SKM-1 (cell line): Measurements from ENCODE around the gene PPIB.
"Not testable (repeated sequence)": the region's sequence is repeated elsewhere in the genome, so short reads cannot be mapped to it uniquely, and the experiment has no call there.

Experiments used
- DNase-seq: peaks from one replicate; lab custom pipeline; 2025; ENCODE audit not compliant: unreplicated experiment; lab: John Stamatoyannopoulos, UW

Gene PPIB

DNA sequence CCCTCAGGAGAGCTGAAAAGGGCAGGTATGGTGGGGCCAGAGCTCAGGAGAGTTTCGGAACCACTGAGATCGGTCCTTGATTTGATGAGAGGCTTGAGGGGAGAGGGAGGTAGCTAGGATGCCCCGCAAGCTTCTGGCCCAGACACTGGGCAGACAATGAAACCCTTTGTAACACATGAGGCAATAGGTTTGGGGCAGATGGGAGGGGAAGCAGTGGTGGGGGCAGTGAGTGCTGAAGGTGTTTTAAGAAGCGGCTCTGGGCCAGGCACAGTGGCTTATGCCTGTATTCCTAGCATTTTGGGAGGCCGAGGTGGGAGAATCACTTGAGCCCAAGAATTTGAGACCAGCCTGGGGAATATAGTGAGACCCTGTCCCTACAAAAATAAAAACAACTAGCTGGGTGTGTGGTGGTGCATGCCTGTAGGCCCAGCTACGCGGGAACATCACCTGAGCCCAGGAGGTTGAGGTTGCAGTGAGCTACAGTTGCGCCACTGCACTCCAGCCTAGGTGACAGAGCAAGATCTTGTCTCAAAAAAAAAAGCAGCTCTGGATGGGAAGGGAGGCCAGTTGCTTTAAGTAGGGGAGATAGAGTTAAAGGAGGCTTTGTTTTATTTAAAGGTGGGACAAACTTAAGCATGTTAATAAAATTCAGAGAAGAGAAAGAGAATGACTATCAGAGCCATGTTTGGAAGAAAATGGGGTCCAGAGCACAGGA, 20.9 kb downstream of the PPIB start:
- DNase-seq, result no peak

DNA sequence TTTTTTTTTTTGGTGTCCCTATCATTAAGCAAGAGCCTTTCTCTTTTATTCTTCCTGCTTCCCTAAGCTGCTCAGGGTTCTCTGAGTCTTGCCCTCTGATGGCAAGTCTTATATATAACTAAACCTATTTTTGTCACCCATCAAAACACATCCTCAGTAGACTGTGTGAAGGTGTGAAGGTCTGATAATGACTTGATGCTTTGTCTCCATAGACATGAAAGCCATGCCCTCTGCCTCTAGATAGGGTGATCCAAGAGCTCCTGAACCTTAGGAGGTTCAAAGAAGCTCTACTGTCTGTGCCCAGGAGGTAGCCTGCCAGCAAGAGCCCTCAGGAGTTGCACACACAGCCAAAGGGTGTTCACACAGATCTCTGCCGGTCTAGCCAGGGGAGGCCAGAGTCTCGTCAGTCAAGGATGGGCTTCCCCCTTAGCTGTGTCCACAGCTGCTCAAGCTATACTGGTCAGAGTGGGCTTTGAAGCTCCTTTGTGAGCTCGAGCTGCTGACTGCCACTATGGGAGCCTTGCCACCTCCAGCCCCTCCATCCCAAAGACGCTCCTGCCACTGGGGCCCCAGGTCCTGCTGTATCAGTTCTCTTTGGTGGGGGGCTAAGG, 24.4 kb downstream of the PPIB start:
- DNase-seq, result no peak

DNA sequence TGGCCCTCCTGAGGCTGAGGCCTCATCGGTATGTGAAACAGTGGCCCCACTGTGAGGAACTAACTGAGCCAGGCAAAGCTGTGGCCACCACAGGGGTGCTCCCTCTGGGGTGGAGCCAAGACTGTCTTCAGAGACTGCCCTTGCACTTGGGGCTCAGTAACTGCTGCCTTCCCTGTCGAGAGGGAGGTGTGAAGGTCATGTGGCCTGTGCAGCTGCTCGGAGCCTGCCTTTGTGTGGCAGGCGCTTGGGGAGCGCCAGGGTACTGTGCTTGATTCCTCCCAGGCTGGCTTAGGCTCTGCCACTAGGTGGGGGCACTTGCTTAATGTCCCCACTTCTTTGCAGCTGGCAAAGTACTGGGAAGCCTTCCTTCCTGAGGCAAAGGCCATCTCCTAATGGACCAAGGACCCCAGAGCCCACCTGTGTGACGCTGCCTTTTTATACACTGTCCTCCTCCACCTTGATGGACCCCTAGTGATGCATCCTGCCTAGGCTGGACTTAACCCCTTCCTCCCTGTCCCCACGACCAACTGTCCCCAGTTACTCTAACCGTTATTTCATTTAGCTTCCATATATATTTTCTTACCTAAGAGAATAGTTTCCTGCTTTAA, 25.5 kb downstream of the PPIB start:
- DNase-seq, result no peak

DNA sequence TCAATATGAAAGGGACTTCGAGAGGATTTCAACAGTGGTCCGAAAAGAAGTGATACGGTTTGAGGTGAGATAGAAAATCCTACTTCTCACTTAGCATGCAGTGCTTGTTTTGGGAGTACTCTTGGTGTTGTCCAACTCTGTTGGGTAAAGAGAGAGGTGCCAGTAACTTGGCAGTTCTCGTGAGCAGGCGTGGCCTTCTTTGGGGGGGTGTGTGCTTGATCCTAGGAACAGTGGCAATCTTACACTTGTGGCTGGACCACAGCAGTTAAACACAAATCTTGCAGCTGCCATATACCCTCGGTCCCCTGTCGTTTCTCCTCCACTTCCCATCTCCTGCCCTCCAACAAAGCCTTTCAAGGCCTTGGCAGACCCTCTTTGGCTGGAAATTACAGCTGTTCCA, 26.5 kb downstream of the PPIB start:
- DNase-seq, result no peak

DNA sequence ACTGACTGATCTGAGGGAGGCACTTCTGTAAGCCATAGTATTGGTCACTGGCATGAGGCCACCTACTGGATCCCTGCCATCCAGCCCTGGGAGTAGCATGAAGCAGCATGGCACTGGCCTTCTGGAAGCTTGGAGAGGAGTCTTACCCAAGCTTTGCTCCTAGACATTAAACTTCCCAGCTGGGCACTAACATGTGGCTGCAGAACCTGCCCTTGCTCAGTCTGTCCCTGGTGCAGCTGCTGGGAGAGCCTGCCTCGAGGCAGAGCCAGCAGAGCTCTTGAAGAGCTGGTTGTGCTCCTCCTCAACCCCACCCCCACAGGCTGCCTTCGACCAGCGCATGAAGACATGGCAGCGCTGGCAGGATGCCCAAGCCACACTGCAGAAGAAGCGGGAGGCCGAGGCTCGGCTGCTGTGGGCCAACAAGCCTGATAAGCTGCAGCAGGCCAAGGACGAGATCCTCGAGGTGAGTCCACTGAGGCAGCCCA, 28.4 kb downstream of the PPIB start:
- no peak for DNase-seq

DNA sequence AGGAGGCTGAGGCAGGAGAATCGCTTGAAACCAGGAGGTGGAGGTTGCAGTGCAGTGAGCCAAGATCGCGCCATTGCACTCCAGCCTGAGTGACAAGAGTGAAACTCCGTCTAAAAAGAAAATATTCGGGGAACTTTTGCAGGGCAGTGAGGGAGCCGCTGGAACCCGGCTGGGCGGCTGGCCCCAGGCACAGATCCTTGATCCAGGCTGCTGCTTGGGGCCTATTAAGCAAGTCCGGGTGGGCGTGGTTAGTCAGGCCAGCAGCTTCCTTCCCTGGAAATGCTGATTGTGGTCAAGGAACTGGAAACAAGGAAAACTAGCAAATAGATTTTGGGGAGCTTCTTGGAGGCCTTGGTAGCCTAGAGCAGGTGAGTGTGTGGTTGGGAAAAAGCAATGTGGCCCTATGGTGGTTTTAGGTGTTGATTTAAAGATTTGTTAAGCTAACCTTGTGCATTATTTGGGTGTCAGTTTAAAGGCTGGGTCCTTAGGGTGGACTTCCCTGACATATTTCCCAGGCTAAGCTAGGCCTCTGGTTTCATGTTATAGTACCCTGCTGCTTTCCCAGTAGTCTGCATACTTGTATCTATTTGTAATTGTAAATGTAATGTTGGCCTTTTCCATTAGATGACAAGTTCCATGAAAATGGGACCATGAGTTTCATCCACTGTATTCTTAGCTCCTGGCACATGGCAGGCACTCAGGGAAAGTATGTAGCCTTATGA, 29.0 kb downstream of the PPIB start:
- DNase-seq, result no peak

DNA sequence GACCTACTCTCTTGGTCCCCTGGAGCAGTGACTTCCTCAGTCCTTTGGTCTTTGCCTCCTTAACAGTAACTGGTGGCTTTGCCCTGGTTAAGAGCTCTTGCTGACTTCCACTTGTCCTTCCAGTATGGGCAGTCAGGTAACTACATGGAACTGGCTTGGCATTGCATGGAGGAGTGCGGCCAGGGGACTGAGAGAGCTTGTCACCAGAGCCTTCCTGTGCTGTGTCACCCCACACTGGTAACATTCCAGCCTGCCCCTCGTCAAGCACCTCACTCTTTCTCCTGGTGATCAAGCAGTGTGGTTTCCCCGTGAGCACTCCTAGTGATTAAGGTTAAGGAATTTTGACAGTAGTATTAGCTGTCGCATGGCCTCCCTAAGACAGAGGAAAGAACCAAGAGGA, 30.6 kb downstream of the PPIB start:
- no peak for DNase-seq

DNA sequence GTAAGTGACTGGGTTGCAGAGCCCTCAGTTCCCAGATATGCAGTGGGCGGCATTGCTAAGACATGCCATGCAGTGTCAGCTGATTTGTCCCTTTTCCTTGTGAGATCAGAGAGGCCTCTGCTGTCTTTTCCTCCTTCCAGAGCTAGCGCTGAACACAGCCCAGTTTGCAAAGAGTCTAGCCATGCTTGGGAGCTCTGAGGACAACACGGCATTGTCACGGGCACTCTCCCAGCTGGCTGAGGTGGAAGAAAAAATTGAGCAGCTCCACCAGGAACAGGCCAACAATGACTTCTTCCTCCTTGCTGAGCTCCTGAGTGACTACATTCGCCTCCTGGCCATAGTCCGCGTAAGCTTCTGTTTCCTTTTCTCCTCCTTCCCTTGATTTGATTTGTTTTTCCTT, 31.3 kb downstream of the PPIB start:
- DNase-seq, result no peak

DNA sequence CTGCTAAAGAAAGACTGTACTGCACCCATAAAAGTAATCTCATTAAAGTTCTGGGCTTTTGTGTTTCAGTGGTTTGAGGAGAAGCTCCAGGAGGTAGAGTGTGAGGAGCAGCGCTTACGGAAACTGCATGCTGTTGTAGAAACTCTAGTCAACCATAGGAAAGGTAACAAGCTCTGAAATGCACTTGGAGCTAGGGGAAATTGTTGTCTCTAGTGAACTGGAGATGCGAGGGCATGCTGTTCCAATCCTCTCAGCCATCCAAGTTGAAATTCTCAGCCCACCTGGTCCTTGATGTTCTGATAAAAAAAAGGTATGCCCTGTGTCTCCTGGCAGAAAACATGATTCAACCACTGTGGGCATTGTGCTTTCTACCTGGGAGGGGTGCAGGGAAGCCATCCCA, 32.7 kb downstream of the PPIB start:
- no peak for DNase-seq

DNA sequence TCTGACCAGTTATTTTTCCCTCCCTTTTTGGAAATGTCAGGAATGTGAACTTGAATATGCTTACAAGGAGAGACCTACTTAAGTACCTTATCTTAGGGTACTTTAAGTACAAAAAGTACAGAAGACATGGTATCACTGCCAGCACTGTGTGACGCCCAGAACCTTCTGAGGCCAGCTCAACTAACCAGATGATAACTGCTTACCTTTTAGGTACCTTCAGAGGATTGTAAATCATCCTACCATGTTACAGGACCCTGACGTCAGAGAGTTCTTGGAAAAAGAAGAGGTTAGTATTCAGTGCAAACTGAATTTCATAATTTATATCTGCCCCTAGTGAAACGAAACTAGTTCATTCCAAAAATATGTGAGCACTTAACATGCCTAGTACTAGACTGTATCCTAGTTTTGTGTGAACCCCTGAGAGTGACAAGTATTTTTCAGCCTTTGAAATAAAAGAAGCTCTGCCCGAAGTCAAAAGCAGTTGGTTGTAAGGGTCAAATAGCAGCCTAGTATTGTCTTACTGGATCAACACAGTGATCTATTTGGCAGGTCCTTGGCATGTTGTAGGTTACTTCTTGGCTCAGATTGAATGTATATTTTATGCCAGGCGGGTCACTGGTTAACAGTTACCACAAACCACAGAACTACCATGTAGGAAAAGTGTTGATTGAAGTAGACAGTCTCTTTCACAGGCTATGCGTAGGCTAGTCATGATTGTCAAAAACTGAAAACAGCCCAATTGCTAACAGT, 35.1 kb downstream of the PPIB start:
- no peak for DNase-seq

DNA sequence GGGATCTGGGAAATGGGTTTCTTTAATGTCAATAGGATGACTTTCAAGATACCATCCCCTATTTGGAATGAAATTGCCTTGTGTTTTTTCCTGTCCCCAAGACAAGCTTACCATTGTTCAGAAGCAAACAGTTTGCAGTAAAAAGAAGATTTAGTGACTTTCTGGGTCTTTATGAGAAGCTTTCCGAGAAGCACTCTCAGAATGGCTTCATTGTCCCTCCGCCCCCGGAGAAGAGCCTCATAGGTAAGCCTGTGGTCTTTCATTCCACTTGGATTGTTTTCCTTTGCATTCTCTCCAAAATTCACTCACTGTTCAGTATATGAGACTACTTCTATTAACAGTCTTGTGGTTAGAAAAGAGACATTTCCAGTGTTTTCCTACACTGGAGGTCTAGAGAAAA, 36.8 kb downstream of the PPIB start:
- no peak for DNase-seq

DNA sequence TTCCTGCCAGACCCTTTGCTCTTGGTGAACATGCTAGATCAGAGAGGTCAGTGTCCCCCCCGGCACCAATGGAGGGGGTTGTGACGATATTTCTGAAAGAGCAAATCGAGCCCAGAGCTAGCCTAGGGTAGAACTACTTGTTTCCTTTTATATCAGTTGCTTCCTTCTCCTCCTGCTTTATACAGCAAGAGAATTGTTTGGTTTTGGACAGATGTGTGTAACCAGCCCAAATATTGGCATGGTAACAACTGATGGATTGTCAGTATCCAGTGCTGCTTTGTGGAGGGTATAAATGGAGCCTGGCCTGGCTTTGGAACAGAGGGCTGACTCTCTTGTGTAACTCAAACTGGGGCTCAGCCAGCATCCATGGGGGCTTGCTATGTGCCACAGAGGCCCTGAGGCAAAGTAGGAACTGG, 39.9 kb downstream of the PPIB start:
- no peak for DNase-seq

DNA sequence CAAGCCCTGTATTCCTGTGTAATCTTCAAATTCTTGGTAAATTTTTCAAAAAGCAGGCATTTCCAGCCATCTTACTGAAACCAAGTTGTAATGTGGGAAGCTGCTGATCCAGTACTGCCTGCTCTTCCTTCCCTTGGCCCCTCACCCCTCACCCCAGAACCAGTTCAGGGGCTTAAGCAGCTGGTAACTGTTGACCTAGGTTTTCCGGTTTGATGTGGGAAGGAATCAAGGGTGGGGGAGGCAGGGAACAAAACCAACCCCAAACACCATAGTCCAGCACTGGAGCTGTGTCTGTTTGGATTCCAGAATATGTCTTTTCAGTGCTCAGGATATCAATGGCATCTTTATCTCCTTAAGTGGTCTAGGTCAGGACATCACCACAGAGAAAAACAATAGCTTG, 40.4 kb downstream of the PPIB start:
- DNase-seq, result no peak

DNA sequence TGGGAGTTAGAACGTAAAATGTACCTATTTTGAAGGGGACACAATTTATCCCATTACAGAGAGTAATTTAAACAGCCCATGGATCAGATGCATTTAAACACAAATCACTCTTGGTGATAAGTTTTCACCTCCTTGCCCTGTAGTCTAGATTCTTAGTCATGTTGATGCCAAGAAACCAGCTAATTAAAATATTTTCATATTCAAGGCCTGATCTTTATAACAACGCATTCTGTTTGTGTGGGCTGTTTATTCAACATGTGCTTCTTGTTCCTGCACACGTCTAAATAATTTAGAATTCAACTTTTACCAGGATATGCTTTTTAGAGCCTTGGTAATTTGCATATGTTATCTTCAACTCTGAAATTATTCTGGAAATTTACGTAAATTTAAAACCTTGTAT, 41.2 kb downstream of the PPIB start:
- DNase-seq, result no peak

DNA sequence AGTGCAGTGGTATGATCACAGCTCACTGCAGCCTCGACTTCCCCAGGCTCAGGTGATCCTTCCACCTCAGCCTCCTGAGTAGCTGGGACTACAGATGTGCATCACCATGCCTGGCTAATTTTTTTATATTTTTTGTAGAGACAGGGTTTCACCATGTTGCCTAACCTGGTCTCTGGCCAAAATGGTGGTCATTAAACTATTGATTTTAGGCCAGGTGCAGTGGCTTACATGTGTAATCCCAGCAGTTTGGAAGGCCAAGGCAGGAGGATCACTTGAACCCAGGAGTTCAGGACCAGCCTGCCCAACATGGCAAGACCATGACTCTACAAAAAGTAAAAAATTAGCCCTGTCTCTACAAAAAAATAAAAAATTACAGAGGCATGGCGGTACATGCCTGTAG, 42.5 kb downstream of the PPIB start:
- not testable (repeated sequence) for DNase-seq

DNA sequence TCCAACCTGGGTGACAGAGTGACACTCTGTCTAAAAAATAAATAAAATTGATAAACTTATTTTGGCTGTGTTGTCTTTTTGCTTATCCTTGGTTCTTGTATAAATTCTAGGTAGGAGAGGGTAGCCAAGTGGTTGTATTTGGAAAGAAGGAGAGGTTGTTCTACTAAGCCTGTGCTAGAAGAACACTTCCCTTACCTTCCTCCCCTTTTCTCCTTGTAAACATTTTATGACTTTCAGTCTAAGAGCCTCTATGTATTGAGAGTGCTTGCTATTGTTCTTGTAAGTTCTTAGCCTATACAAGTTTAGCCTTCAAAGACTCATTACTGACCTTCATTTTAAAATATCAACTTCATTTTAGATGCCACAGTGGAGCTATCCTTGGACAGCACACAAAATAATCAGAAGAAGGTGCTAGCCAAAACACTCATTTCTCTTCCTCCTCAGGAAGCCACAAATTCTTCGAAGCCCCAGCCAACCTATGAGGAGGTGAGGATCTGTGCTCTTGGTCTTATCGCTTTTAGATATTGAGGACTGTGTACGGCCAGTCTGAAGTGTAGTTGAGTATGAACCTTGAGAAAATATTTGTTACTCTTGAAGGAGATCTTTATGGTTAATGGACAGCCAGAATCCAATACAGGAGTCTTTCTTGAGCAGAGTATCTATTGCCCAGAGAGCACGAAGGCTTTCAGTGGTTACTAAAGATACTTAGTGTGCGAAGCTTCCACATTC, 44.9 kb downstream of the PPIB start:
- no peak for DNase-seq

DNA sequence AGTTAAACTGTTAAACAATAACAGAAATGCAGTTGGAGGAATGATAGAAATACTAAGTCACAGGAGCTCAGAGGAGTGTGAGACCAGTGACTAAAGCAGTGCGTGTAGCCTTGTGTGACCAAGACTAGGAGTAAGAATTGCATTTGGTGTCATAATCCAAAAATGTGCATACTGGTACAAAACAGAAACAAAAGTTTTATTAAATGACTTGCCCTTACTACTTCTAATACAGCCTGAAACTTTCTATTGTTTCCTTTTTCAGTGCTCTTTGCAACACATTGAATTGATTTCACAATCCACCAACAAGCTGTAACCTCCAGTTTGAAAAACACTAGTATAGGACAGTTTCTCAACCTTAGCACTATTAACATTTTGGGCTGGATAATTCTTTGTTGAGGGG, 49.9 kb downstream of the PPIB start:
- peak; percentile 21 for DNase-seq

DNA sequence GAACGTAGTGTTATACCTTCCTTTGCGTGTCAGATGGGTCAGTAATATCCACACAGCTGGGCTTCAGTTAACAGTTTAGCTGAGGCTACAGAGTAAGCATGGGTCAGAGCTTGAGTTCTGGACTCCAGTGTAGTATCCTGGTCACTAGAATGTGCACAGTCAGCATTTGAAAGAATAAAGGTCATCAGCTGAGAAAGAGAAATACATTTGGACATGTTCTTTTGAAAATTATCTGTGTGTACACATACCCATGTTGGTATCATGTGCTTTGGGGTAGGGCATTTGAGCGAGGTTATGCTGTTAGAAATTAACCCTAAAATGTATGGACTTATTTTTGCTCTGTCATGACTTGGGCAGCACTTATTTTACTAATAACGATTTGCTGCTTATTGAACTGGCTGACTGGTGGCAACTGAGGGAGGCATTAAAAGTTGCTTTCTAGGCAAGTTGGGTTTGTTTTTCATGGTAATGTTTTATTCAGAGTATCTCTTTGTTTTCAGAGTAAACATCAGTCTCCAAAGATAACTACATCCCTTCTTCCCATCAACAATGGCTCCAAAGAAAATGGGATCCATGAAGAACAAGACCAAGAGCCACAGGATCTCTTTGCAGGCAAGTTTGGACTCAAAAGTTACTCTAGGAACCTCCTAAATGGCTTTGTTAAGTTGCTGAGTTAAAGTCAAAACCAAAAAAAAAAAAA, 50.6 kb downstream of the PPIB start:
- no peak for DNase-seq

DNA sequence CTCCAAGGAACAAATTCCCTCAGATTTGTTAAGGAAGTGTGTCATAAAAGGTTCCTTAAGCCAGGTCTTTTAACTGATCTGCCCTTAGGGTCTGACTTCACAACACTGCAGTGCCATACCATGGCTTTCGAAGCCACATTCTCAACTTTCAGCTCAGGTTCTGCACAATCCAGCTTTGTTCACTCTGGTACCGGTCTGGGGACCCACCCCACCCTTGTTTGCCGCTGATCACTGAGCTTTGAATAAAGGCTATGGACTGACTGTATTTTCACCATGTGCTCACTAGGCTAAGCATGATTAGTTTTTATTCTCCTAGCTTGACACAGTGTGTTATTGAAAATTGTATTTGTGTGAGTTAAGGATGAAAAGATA, 51.2 kb downstream of the PPIB start:
- DNase-seq, result no peak
